GM21526 (cell line): ENCODE results near the gene COX4I1.

Experiments
- ATAC-seq: cut with Tn5 transposase; IDR thresholded peaks from one replicate; pipeline ENCODE4 v1.9.1; 2021; ENCODE audit warnings: moderate library complexity; ENCODE audit not compliant: unreplicated experiment, low FRiP score

COX4I1 gene

DNA sequence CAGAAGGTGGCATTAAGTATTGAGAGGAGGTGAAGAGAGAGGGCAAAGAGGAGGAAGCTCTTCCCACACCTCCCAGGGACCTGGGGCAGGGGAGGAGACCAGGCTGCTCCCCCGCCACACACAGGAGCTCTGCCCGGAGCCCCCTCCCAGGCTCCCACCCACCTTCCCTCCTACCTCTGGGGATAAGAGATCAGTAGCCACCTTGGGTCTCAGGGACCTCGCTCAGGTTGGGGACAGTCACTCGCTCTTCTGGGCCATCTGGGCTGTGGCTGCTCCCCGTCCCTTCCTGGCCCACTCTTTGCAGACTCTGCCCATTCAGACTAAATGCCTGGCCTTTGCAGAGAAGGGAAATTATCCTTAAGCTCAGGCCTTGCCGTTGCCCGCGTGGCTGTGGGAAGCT, 33.7 kb upstream of the COX4I1 start:
- ATAC-seq, result no peak

DNA sequence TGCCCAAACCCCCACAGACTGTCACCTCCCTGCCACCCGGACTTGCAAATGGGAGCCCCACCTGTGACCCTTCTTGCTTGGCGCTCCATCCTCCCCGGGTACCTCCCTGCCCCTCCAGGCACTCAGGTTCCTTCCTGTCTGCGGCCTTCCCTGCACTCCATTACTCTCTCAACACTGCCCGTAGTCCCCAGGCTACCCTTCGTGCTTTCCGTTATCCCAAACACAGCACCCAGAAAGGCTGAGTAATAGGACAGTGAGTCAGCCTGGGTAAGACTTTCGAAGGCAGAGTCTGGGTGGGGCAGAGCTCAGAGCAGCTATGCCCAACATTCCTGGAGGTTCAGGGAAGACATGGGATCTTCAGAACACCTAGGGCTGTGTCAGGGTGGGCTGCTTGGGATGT, 32.0 kb upstream of the COX4I1 start:
- ATAC-seq, result no peak

DNA sequence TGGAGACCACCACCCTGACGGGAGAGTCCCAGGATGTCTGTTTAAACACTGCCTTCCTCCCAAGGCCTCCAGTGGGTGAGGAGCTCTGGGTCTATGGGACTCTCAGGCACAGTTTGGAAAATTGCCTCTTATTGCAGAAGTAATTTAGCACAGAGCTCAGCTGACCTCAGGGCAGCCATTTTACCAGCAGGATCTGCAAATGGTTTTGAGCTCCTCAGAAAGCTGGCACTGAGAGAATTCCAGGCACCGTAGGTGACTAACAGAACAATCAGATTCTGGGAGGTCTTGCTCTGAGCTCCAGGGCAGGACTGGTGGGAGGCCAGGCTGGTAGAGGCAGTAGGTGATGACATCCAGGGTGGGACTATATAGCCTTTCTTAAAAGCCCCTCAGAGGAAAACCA, 31.3 kb upstream of the COX4I1 start:
- no peak for ATAC-seq

DNA sequence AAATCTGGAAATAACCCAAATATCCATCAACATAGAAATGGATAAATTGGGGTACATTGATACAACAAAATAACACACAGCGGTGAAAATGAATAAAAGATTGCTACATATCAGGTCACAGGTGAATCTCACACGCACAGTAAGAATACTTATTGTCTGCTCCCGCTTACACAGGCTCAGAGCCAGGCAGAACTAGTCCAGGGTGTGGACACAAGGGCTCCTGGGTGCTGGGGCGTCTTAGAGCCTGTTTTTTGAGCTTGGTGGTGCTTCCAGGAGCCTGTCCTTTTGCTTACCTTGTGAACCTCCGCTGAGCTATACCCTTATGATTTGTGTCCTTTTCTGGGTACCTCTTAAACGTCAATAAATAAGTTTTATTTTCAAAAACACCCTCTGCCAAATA, 28.8 kb upstream of the COX4I1 start:
- ATAC-seq, result no peak

DNA sequence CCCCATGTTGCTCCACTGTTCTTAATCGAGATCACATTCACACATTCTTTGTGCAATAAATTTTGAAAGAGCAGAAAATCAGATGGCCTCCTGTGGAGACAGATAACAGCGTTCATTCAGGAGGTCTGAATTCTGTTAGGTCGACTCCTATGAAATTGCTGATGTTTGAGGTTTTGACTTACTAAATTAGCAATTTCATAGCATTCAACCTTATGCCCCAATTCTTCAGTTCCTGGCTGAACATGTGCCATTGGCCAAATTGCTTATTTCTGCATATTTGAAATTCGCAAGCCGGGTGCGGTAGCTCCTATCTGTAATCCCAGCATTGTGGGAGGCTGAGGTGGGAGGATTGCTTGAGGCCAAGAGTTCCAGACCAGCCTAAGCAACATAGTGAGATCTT, 26.5 kb upstream of the COX4I1 start:
- no peak for ATAC-seq

DNA sequence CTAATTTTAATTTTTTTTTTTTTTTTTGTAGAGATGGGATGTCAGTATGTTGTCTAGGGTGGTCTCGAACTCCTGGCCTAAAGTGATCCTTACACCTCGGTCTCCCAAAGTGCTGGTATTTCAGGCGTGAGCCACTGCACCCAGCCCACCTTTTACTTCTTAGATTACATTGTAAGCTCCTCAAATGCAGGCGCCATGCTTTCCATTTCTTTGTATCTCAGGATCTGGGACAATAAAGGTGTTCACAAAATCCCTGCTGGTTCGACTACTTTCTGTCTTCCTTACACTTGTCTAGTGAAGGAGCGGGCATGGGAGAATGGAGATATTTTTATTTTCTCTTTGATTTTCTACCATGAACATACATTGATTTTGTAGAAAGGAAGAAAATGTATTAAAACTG, 25.4 kb upstream of the COX4I1 start:
- no peak for ATAC-seq

DNA sequence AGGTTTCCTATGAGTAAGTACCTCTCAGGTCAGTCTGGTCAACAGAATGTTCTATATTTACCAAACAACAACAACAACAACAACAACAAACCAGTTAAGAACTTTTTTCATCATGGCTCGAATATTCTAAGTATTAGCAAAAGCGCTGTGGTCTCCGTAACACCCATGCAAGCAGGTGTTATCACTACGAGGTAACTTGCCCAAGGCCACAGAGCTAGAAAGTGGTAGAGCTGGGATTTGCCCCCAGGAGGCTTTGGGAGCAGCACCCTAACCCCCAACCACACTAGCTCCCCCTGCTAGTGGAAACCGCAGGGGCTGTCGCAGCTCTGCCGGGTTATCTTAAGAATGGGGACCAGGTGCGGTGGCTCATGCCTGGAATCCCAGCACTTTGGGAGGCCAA, 24.7 kb upstream of the COX4I1 start:
- ATAC-seq, result no peak

DNA sequence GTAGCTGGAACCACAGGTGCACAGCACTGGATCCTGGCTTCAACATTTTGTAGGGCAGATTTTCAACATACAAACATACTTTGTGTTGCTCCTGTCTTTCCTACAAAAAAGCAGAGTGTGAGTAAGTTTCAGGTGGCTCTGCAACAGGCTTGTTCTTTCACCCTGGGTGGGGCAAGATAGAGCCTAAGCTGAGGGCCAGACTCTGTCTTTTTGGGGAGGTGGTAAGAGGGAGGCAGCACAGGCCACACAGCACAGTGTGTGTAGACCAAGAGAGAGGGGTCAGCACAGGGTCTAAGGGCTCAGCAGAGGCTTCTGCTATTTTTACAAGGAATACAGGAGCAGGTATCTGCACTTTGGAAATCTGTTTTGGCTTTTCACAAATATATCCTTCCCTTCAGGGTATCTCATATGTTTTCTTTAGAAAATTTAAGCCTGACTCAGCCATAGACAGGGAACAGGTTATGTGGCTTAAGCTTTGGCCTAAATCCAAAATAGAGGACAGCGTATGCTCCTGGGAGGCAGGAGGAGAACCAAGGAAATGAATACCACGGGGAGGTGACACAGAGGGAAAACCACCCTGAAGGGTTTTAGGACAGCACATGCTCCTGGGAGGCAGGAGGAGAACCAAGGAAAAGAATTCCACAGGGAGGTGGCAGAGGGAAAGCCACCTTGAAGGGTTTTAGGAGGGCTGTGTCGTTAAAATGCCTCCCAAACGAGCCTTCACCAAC, 21.7 kb upstream of the COX4I1 start:
- no peak for ATAC-seq

DNA sequence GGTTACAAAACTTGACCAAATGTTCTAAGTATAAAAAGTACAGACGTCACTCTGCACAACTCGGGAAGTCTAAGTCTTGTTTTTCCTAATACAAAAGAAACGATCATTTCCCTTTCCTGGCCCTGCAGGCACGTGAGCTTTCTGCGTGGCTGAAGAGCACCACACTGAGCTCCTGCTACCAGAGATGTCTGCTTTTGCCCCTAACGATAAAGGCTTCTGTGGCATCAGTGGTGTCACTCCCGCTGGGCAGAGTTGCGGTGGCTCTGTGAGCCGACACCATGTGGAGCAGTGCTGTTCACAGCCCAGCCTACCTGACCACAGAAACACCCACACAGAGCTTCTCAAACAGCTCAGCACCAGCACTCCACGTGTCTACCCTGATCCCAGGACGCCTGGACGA, 20.6 kb upstream of the COX4I1 start:
- no peak for ATAC-seq

DNA sequence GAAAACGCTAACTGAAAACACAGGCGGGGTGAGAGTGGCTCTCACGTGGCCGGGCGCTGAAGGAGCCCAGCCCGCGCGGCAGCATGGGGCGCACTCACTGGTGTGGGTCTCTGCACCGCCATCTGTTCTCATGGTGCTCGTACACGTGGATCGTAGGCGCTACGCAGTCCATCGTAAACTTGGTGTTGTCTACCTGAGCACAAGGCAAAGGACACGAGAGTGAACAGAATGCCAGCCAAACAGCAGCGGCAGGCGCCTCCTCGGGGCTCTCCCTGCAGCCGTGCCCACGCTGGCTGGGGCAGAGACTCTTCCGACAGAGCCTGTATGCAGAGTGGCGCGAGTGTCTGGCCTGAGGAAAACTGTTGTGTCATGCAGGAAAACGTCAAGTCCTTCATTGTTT, 19.2 kb upstream of the COX4I1 start:
- ATAC-seq, result no peak

DNA sequence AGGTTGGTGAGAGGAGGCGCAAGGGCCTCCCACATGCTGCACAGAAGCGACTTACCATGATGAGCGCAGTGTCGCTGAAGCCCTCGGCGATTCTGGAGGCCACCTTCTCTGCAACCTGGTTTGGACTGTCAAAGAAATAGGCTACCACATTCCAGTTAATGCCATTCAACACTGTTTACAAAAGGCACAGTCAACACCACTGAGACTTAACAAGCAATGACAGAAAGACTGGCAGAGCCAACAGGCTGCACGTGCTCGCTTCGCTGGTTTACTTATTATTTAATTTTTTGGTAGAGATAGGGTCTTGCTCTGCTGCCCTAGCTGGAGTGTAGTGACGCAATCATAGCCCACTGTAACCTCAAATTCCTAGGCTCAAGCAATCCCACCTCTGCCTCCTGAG, 18.3 kb upstream of the COX4I1 start:
- ATAC-seq, result no peak

DNA sequence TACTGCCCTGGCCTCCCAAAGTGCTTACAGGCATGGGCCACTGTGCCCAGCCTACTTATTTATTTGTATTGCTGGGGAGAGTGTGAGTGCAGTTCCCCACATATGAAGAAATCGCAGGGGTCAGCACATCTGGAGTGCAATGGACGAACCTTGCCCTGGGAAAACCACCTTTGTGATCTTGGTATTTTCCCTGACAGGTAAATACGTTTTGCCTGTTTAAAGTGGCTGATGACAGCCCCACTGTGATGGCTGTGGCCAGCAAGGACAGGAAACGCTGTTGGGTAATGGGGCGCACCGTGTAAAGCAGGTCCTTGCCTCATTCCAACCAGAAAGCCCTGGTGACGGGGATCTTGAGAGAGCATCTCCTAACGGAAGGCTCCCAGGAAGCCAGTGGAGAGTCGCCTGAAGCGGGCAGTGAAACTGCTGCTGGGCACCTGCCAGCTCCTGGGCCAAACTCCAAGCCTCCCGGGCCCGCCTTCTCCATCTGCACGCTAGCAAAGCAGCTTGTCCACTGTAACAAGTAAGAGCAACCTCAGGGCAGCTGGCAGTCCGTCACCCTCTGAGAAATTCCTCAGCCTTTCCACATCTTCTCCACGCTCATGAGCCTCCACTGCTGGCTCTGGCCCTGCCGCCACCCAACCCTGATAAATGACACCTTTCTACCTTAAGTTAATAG, 17.7 kb upstream of the COX4I1 start:
- ATAC-seq, result no peak

DNA sequence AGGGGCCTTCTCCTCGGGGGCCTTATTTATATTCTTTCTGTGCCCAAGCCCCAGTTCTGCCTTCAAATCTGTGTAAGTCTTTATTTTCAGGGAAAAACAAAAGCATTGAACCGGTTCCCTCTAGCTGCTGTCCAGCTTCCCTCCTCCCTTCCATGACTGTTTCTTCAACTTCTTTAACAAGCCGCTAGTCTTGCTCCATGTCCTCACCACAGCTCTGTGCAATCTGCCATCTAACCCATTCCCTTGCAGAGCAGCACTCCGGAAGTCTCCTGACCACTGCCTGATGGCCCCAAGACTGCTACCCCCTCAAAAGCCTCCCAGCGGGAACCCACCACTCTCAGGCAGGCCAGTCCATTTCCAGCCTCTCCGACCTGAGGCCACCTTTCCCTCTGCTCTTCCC, 17.0 kb upstream of the COX4I1 start:
- no peak for ATAC-seq

DNA sequence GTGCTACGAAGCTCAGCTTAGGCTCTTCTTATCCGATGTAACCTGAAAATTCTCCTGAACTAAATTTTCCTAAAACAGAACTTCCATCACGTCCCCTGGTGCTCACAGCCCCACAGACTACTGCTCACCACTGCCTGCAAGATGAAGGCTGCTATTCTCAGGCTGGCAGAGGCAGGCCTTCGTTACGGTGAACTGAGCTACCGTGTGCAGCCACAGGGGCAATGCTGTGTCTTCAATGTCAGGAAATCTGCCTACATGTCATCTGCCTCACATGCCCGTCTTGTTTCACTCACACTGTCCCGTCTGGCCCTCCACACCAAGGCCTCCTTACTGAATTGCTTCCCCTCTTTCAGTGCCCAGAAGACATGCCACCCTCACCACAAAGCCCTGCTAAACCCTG, 16.1 kb upstream of the COX4I1 start:
- ATAC-seq, result no peak

DNA sequence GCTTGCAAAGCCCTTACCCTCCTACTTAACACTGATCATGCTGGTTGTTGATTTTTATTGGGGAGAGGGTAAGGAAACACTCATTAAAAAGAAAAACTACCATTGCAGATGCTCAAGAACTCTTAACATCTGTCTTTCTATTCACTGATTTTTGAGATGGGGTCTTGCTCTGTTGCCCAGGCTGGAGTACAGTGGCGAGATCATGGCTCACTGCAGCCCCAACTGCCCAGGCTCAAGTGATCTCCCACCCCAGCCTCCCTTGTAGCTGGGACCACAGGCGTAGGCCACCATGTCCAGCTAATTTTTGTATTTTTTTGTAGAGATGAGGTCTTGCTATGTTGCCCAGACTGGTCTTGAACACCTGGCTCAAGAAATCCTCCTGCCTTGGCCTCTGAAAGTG, 14.7 kb upstream of the COX4I1 start:
- no peak for ATAC-seq

DNA sequence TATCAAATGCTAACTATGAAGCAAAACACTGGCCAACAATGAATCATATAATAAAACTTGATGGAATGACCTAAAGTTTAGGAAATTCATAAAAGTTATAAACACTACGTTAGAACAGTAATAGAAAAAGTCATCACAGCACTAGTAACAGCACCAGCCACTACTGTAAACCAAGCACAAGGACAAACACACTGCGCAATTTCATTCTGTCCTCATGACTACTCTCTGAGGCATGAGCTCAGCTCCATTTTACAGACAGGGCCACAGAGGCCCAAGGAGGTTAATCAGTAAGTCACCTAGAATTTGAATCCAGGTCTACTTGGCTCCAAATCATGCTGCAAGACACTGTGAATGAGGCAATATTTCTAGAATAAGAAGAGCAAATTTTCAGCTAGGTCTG, 13.6 kb upstream of the COX4I1 start:
- no peak for ATAC-seq

DNA sequence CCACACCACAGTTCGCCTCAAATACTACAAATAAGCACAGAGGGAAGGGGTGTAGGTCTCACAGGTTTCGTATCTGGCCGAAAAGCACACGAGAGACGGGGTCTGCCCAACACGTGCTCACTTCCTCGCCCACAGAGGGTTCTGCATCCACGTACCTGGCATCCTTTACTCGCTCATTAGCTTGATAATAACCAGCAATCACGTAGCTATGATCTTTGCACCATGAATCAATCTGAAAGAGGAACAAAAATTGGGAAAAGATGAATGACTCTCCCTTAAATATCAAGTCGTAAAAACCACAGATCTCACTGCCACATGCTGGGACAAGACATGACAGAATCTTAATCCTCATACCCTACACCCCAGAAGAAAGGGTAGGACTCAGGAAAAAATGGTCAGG, 10.7 kb upstream of the COX4I1 start:
- ATAC-seq, result no peak

DNA sequence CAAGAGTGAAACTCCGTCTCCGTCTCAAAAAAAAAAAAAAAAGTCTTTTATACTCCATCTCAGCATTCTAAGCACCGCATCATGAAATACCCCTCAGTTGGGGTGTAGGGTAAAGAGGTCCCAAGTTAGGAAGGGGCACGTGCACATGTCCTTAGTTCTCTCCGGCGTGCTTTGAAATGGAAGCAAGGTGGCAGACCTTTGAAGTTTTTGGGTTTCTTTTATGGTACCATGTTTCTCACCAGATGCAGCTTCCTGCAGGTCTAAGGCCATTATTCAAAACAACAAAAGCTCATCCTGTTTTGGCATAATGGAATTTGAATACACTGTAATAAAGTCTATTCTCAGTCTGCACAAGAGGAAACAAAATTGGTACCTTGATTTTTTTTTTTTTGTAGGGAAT, 9.7 kb upstream of the COX4I1 start:
- ATAC-seq, result no peak

DNA sequence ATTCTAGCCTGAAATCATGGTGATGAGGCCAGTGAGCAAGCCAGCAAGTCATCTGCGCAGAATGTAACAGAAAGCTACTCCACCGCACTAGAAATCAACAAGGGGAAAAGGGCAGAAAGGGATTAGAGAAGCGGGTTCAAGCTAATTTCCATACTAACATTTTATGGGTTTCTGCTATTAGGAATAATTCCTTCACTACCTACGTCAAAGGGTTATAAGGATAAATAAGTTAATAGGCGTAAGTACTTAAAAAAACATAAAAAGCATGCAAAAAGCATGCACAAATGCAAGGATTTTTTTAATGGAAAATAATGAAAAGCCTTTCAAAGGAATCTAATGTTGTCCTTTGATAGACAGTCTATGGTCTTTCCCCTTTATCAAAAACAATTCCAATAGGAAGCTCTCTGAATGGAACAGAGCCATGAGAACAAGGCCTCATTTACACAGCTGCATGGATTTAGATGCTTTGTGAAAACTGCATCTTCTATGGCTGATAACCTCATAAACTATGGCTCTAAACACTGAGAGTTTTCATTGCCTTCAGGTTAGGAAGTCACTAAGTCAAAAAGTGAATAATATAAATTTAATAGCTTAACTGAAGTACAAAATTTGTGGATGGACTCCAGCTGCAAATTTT, 5.7 kb upstream of the COX4I1 start:
- no peak for ATAC-seq

DNA sequence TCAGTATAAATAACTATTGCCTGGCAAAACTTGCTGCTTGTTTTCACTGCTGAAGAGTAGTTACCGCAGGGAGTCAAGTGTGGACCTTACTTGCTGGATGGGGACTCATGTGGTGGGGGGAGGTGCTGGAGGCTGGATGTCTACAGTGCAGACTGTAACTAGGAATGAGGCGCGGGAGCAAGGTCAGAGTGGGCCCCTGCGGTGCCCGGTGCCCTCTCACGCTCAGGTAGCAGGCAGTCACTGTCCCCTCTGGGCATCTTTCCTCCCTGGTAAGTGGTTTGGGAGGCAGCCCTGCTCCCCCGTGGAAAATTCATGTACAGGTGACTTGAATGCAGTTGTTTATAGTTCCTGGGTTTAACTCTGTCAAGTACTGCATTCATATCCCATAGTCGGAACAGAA, 4.8 kb upstream of the COX4I1 start:
- no peak for ATAC-seq

DNA sequence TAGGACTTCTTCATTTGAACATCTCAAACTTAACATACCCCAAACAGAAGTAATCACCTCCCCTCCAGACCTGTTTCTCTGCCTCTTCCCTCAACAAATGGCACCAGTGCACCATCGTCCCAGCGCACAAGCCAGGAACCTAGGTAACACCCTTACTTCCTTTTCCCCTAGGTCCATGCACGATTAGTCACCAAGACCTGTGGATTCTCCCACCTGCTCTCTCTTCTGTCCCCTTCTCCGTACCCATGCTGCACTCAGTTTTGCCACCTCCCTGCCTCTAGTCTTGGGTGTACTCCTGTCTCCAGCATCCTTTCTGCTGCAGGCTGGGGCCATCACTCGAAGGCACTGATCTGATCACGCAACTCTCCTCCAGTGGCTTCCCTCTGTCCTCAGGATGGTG, 3.3 kb upstream of the COX4I1 start:
- ATAC-seq, result no peak

DNA sequence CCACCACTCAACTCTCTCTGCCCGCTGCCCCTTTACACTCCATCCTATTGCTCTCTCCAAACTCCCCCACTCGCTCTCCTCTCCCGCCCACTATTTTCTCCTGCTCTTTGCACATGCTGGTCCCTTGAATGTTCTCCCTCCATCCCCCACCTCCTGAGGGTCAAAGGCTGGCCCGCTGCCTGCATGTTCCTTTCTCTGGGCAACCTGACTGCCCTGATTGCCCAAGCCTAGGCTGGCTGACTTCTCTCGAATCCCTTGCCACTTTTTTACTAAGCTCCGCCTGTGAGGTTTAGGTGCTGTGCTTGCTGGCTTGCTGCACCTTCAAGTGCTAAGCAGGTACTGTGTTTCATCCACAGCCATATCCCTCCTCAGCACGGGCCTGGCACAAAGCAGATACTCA, 2.9 kb upstream of the COX4I1 start:
- no peak for ATAC-seq
